Type B pancreatic cell (in vitro differentiated cells): ENCODE results near the gene SLC1A4. TPM values are rescaled to one million over a fixed set of nuclear protein-coding genes. Genes with fewer than 3 reads are reported as not detected.

ENCODE experiments used
- DNase-seq: peaks from one replicate; pipeline ENCODE4 v3.0.0; 2021; ENCODE audit warnings: mixed read lengths; ENCODE audit not compliant: unreplicated experiment; ENCODE audit errors: extremely low spot score
- H3K27ac Mint-ChIP-seq: 2 replicates; pipeline ENCODE4 v1.8.0; 2021; ENCODE audit warnings: mild to moderate bottlenecking, mixed read lengths
- H3K27me3 Mint-ChIP-seq: 2 replicates; pipeline ENCODE4 v1.8.0; 2021; ENCODE audit warnings: mixed read lengths
- H3K36me3 Mint-ChIP-seq: 2 replicates; pipeline ENCODE4 v1.8.0; 2021; ENCODE audit warnings: mixed read lengths
- H3K4me1 Mint-ChIP-seq: one replicate; pipeline ENCODE4 v1.8.0; 2021; ENCODE audit warnings: mixed read lengths; ENCODE audit not compliant: unreplicated experiment
- H3K4me3 Mint-ChIP-seq: 2 replicates; pipeline ENCODE4 v1.8.0; 2021; ENCODE audit warnings: mild to moderate bottlenecking, mixed read lengths
- H3K9me3 Mint-ChIP-seq: 2 replicates; pipeline ENCODE4 v1.8.0; 2021; ENCODE audit warnings: mixed read lengths
- total RNA-seq: library from RNA; stranded (reverse); gene quantifications from 2 replicates; pipeline ENCODE4 v1.2.1, GENCODE V29; 2021; ENCODE audit warnings: low replicate concordance
- TF ChIP-seq, protein P1 (sequence below): fragments of 200-600 bp; sonication (generic); conservative IDR thresholded peaks from 2 replicates; pipeline ENCODE4 v1.5.0; 2021; ENCODE audit warnings: antibody characterized with exemption, mild to moderate bottlenecking

The SLC1A4 gene
- total RNA-seq, 1 donor from 2014 or later = 13.1 TPM

DNA sequence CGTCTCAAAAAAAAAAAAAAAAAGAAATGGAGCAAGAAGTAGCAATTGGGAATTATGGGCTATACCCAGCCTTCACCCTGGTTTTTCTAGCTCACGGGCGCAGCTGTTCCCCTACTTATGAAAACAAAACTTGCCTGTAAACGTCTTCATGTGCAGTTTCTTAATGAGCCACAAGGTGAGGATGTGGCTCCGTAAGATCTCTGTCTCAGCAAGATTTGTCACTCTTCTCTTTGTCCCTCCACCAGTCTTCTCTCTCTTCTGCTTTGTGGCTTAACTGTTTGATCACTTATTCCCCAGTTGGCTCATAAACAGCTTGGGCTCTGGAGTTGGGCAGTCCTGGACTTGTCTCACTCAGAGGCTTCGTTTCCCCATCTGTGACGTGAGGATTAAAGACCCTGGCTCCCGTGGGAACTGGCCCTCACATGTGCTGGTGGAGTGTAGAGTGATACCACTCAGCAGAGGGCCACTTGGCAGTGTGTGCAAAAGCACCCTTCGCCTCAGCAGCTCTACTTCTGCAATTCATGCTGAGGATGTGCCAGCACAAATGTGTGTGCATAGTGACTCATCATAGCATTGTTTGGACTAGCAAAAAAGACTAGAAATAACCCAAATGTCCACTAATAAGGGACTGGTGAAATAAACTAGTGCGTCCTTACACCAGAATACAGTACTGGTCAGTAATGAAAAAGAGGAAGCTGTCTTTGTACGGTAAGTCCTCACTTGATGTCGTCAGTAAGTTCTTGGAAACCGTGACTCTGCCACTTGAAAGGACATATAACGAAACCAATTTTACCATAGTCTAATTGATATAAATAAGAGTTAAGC is 75.7 kb downstream of the SLC1A4 start:
- Mint-ChIP-seq H3K27me3 (no peaks in the 10 kb centered on the region), H3K9me3 (no peaks in the 10 kb centered on the region), H3K27ac (peak overlapping the region; percentile 30), H3K36me3 (peaks cover 5% of the 10 kb centered on the region), H3K4me1 (peaks cover 32% of the 10 kb centered on the region), H3K4me3 (no peak overlapping the region)
- TF ChIP-seq, protein P1, sequence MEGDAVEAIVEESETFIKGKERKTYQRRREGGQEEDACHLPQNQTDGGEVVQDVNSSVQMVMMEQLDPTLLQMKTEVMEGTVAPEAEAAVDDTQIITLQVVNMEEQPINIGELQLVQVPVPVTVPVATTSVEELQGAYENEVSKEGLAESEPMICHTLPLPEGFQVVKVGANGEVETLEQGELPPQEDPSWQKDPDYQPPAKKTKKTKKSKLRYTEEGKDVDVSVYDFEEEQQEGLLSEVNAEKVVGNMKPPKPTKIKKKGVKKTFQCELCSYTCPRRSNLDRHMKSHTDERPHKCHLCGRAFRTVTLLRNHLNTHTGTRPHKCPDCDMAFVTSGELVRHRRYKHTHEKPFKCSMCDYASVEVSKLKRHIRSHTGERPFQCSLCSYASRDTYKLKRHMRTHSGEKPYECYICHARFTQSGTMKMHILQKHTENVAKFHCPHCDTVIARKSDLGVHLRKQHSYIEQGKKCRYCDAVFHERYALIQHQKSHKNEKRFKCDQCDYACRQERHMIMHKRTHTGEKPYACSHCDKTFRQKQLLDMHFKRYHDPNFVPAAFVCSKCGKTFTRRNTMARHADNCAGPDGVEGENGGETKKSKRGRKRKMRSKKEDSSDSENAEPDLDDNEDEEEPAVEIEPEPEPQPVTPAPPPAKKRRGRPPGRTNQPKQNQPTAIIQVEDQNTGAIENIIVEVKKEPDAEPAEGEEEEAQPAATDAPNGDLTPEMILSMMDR = peak; percentile 73
- DNase-seq = no peak

GRCh38 chr2:65067806-65068553 is 78.8 kb downstream of the SLC1A4 start:
- H3K36me3 Mint-ChIP-seq = peaks cover 5% of the 10 kb centered on the region
- H3K27me3 Mint-ChIP-seq = no peaks in the 10 kb centered on the region
- TF ChIP-seq, protein P1 = no peak
- H3K27ac Mint-ChIP-seq = peak overlapping the region; percentile 75
- DNase-seq = no peak
- no peaks in the 10 kb centered on the region for H3K9me3 Mint-ChIP-seq
- H3K4me3 Mint-ChIP-seq = no peak overlapping the region
- peaks cover 21% of the 10 kb centered on the region for H3K4me1 Mint-ChIP-seq

DNA sequence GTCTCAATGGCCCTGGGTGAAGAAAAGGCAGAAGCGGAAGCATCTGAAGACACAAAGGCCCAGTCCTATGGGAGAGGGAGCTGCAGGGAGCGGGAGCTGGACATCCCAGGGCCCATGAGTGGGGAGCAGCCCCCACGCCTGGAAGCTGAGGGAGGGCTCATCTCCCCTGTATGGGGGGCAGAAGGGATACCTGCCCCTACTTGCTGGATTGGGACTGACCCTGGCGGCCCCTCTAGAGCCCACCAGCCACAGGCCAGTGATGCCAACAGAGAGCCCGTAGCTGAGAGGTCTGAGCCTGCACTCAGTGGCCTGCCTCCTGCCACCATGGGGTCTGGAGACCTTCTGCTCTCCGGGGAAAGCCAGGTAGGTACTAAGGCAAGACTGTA is 80.2 kb downstream of the SLC1A4 start:
- H3K27ac Mint-ChIP-seq = no peak overlapping the region
- H3K4me1 Mint-ChIP-seq = peaks cover 9% of the 10 kb centered on the region

DNA sequence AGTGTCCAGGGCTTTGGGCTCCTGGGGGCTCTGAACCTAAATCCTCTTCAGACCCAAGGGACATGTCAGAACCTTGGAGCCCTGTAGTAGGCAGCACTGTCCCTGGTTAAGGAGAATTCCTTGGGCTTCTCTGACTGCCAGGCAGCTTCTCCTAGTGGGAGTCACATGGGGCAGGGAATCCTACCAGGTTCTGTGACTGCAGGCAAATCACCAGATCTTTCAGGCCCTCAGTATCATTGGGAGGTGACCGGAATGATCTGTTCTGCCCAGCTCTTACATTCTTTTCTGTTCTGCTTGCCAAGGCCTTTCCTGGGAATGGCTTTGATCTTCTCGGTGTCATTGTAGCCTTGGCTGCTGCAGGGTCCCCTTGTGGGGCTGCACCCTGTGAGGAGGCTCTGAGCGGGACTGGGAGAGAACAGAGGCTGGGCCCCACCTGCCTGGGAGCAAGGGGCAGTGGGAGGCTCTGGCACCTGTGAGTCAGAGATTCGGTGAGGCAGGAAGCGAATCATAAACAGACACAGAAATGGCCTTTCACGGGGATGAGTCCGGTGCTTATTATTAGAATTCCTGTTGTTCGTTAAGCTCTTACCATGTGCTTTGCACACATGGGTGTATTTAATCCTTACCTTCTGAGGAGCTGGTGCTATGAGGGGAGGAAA is 81.1 kb downstream of the SLC1A4 start:
- peak overlapping the region; percentile 74 for H3K27ac Mint-ChIP-seq
- no peak for DNase-seq
- peaks cover 6% of the 10 kb centered on the region for H3K36me3 Mint-ChIP-seq
- H3K9me3 Mint-ChIP-seq = no peaks in the 10 kb centered on the region
- TF ChIP-seq, protein P1 = no peak
- H3K27me3 Mint-ChIP-seq = no peaks in the 10 kb centered on the region
- peaks cover 3% of the 10 kb centered on the region for H3K4me1 Mint-ChIP-seq
- H3K4me3 Mint-ChIP-seq = no peak overlapping the region

More for the DNA sequence above, 80.2 kb downstream of the SLC1A4 start:
- H3K9me3 Mint-ChIP-seq = no peaks in the 10 kb centered on the region
- H3K36me3 Mint-ChIP-seq = peaks cover 6% of the 10 kb centered on the region
- TF ChIP-seq, protein P1 = no peak
- H3K27me3 Mint-ChIP-seq = no peaks in the 10 kb centered on the region
- H3K4me3 Mint-ChIP-seq = no peak overlapping the region
- DNase-seq = no peak

DNA sequence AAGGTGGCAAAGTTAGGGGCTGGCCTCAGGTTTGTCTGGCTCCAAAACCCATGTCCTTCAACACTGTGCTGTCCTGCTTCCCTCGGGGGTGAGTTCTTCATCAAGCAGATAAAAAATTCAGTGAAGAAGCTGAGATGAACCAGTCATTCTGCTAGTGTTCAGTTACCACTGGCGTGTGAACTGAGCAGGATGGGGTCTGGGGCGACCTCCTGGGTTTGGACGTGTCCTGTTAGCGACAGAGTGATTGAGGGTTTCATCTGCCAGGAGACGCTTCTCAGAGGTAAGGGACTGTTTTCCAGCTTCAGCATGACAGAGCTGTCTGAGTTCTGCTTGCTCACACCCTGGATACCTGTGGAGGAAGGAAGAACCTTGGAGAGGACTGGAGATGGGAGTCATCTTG is 81.7 kb downstream of the SLC1A4 start:
- peaks cover 8% of the 10 kb centered on the region for H3K4me1 Mint-ChIP-seq
- peaks cover 6% of the 10 kb centered on the region for H3K36me3 Mint-ChIP-seq
- H3K4me3 Mint-ChIP-seq = no peak overlapping the region
- no peak for DNase-seq
- TF ChIP-seq, protein P1 = no peak
- H3K9me3 Mint-ChIP-seq = no peaks in the 10 kb centered on the region
- H3K27me3 Mint-ChIP-seq = no peaks in the 10 kb centered on the region
- no peak overlapping the region for H3K27ac Mint-ChIP-seq
